Nephron (organoid): ENCODE measurements around the gene KIF26B.

ENCODE experiments used
- H3K27ac Mint-ChIP-seq, 3 experiments: 2 replicates each; pipeline ENCODE4 v1.8.0; 2020; ENCODE audit warnings: mixed read lengths in 3 of 3, mild to moderate bottlenecking in 2 of 3, moderate library complexity in 1 of 3
- H3K27me3 Mint-ChIP-seq: 2 replicates; pipeline ENCODE4 v1.8.0; 2021; ENCODE audit warnings: low read depth, mild to moderate bottlenecking, moderate library complexity, mixed read lengths
- H3K36me3 Mint-ChIP-seq: 2 replicates; pipeline ENCODE4 v1.8.0; 2020; ENCODE audit warnings: low read depth, mixed read lengths
- H3K4me1 Mint-ChIP-seq: 2 replicates; pipeline ENCODE4 v1.8.0; 2020; ENCODE audit warnings: mixed read lengths
- H3K4me3 Mint-ChIP-seq, 3 experiments: 2 replicates each; pipeline ENCODE4 v1.8.0; 2020; ENCODE audit warnings: mild to moderate bottlenecking in 3 of 3, mixed read lengths in 3 of 3, moderate library complexity in 2 of 3
- H3K9me3 Mint-ChIP-seq: 2 replicates; pipeline ENCODE4 v1.8.0; 2020; ENCODE audit warnings: mixed read lengths
- CTCF ChIP-seq, 3 experiments: fragments of 200-600 bp; sonication (generic); IDR thresholded peaks; one replicate each; pipeline ENCODE4 v1.5.0; 2021; ENCODE audit warnings: antibody characterized with exemption in 3 of 3; ENCODE audit not compliant: unreplicated experiment in 3 of 3

KIF26B gene

GRCh38 chr1:245432228-245432875 is 277.6 kb downstream of the KIF26B start:
- Mint-ChIP-seq H3K4me1 (peaks cover 42% of the 10 kb centered on the region), H3K9me3 (peaks cover 3% of the 10 kb centered on the region), H3K4me3 (no peak overlapping the region), H3K27me3 (peaks cover 27% of the 10 kb centered on the region), H3K27ac (peak overlapping the region; percentile 57 to 68 (median 68)), H3K36me3 (peaks cover 25% of the 10 kb centered on the region)
- TF ChIP-seq CTCF (IDR thresholded peaks at IDR 0.05; ENCODE audit: unreplicated experiment in 3 of 3) = no peak

GRCh38 chr1:245433561-245433960 is 278.8 kb downstream of the KIF26B start:
- peak overlapping the region in 1 of 3 experiments; percentile 45 for H3K27ac Mint-ChIP-seq
- peaks cover 54% of the 10 kb centered on the region for H3K4me1 Mint-ChIP-seq
- H3K27me3 Mint-ChIP-seq = peaks cover 29% of the 10 kb centered on the region
- peaks cover 21% of the 10 kb centered on the region for H3K36me3 Mint-ChIP-seq
- peaks cover 4% of the 10 kb centered on the region for H3K9me3 Mint-ChIP-seq
- TF ChIP-seq CTCF (IDR thresholded peaks at IDR 0.05; ENCODE audit: unreplicated experiment in 3 of 3) = no peak
- no peak overlapping the region for H3K4me3 Mint-ChIP-seq

- Mint-ChIP-seq H3K36me3 (peaks cover 19% of the 10 kb centered on the region), H3K4me3 (no peak overlapping the region), H3K27ac (peak overlapping the region in 1 of 3 experiments; percentile 45), H3K4me1 (peaks cover 49% of the 10 kb centered on the region), H3K9me3 (peaks cover 4% of the 10 kb centered on the region), H3K27me3 (peaks cover 26% of the 10 kb centered on the region)
- TF ChIP-seq CTCF (IDR thresholded peaks at IDR 0.05; ENCODE audit: unreplicated experiment in 3 of 3) = no peak
These were observed 279.5 kb downstream of the KIF26B start for GRCh38 chr1:245434280-245434679.

- H3K27me3 Mint-ChIP-seq = peaks cover 26% of the 10 kb centered on the region
- no peak for TF ChIP-seq CTCF (IDR thresholded peaks at IDR 0.05; ENCODE audit: unreplicated experiment in 3 of 3)
- no peak overlapping the region for H3K4me3 Mint-ChIP-seq
- peaks cover 4% of the 10 kb centered on the region for H3K9me3 Mint-ChIP-seq
- H3K36me3 Mint-ChIP-seq = peaks cover 16% of the 10 kb centered on the region
- H3K27ac Mint-ChIP-seq = no peak overlapping the region
- peaks cover 57% of the 10 kb centered on the region for H3K4me1 Mint-ChIP-seq
These were observed 281.6 kb downstream of the KIF26B start for GRCh38 chr1:245436407-245436806.

- Mint-ChIP-seq H3K27me3 (peaks cover 27% of the 10 kb centered on the region), H3K4me1 (peaks cover 58% of the 10 kb centered on the region), H3K27ac (peak overlapping the region; percentile 49 to 72 (median 52)), H3K9me3 (peaks cover 4% of the 10 kb centered on the region), H3K4me3 (no peak overlapping the region), H3K36me3 (peaks cover 12% of the 10 kb centered on the region)
- no peak for TF ChIP-seq CTCF (IDR thresholded peaks at IDR 0.05; ENCODE audit: unreplicated experiment in 3 of 3)
These were observed 282.7 kb downstream of the KIF26B start for GRCh38 chr1:245437369-245438062.
